Colonic mucosa (tissue), 4 donors: ENCODE measurements around the gene MCUR1. TPM values are rescaled to one million over a fixed set of nuclear protein-coding genes. Genes with fewer than 3 reads are reported as not detected.

Source experiments
- DNase-seq: peaks from one replicate; pipeline ENCODE4 v3.0.0-alpha.2; 2020
- H3K27ac ChIP-seq: fragments of 200-600 bp; one replicate; pipeline ENCODE4 v1.8.0; 2021
- H3K27me3 ChIP-seq: fragments of 200-600 bp; one replicate; pipeline ENCODE4 v1.8.0; 2021
- H3K36me3 ChIP-seq: fragments of 200-600 bp; one replicate; pipeline ENCODE4 v1.8.0; 2021
- H3K4me1 ChIP-seq: fragments of 200-600 bp; one replicate; pipeline ENCODE4 v1.8.0; 2021; ENCODE audit warnings: mild to moderate bottlenecking
- H3K4me3 ChIP-seq: fragments of 200-600 bp; one replicate; pipeline ENCODE4 v1.8.0; 2021
- H3K9ac ChIP-seq, 2 donors: one replicate each; pipeline ENCODE4 v1.7.0; 2013; ENCODE audit warnings: control low read depth in 2 of 2, low read depth in 2 of 2, low read length in 2 of 2
- H3K9me3 ChIP-seq: fragments of 200-600 bp; one replicate; pipeline ENCODE4 v1.8.0; 2021
- CTCF ChIP-seq: fragments of 200-600 bp; IDR thresholded peaks from one replicate; pipeline ENCODE4 v1.8.0; 2022; ENCODE audit warnings: antibody characterized with exemption, mild to moderate bottlenecking
- intact Hi-C: fragments of 100-400 bp; cut with DNase I; formaldehyde crosslinking; loops from one replicate; pipeline ENCODE4 v1.14.1; 2022
- total RNA-seq, 2 donors: library from RNA; stranded (reverse); fragmentation: NEBNext Ultra II Directional in 1 of 2; extraction: Animal tissue kit (Norgen Biotek cat#: 25700) in 1 of 2; gene quantifications; one replicate each; pipeline ENCODE4 v1.2.1, GENCODE V29; 2021
- donor health status: healthy.
- donor health status: DM: no; HTN: no; CAD: no.
- donor health status: DM: no; HTN: no; CAD: no.

Gene MCUR1
- total RNA-seq, 2 donors from 2014 or later = 32.1 to 32.9 TPM

GRCh38 chr6:13759025-13759424 is 55.3 kb downstream of the MCUR1 start:
- no peak for TF ChIP-seq CTCF

GRCh38 chr6:13754644-13755043 is 59.7 kb downstream of the MCUR1 start:
- Histone ChIP-seq H3K36me3 (no peaks in the 10 kb centered on the region), H3K27ac (no peak overlapping the region), H3K4me1 (no peaks in the 10 kb centered on the region), H3K9me3 (no peaks in the 10 kb centered on the region), H3K4me3 (no peak overlapping the region), H3K27me3 (no peaks in the 10 kb centered on the region), H3K9ac (no peak overlapping the region)
- DNase-seq = no peak
- TF ChIP-seq CTCF = no peak
- intact Hi-C loops = no loop called here

More at GRCh38 chr6:13759025-13759424, 55.3 kb downstream of the MCUR1 start:
- Histone ChIP-seq H3K4me1 (no peaks in the 10 kb centered on the region), H3K4me3 (no peak overlapping the region), H3K9ac (no peak overlapping the region), H3K27me3 (no peaks in the 10 kb centered on the region), H3K27ac (no peak overlapping the region), H3K9me3 (no peaks in the 10 kb centered on the region), H3K36me3 (no peaks in the 10 kb centered on the region)
- intact Hi-C loops = no loop called here
- no peak for DNase-seq

GRCh38 chr6:13743736-13744127 is 70.6 kb downstream of the MCUR1 start:
- no peaks in the 10 kb centered on the region for H3K4me1 ChIP-seq
- DNase-seq = no peak
- no peak overlapping the region for H3K4me3 ChIP-seq
- H3K9ac ChIP-seq = no peak overlapping the region
- H3K9me3 ChIP-seq = no peaks in the 10 kb centered on the region
- no peaks in the 10 kb centered on the region for H3K36me3 ChIP-seq
- no peak overlapping the region for H3K27ac ChIP-seq
- no peak for TF ChIP-seq CTCF
- intact Hi-C loops = no loop called here
- no peaks in the 10 kb centered on the region for H3K27me3 ChIP-seq

- H3K4me3 ChIP-seq = no peak overlapping the region
- intact Hi-C loops = no loop called here
- no peaks in the 10 kb centered on the region for H3K36me3 ChIP-seq
Measured at GRCh38 chr6:13742961-13743735, 71.2 kb downstream of the MCUR1 start.

GRCh38 chr6:13741365-13741764 is 73.0 kb downstream of the MCUR1 start:
- H3K4me3 ChIP-seq = no peak overlapping the region
- no peaks in the 10 kb centered on the region for H3K9me3 ChIP-seq
- no peak overlapping the region for H3K27ac ChIP-seq
- no peaks in the 10 kb centered on the region for H3K27me3 ChIP-seq
- intact Hi-C loops = no loop called here
- no peak for DNase-seq
- TF ChIP-seq CTCF = no peak
- H3K4me1 ChIP-seq = no peaks in the 10 kb centered on the region
- H3K36me3 ChIP-seq = no peaks in the 10 kb centered on the region
- H3K9ac ChIP-seq = no peak overlapping the region

More at GRCh38 chr6:13742961-13743735, 71.2 kb downstream of the MCUR1 start:
- H3K4me1 ChIP-seq = no peaks in the 10 kb centered on the region
- TF ChIP-seq CTCF = no peak
- H3K9me3 ChIP-seq = no peaks in the 10 kb centered on the region
- DNase-seq = no peak
- H3K9ac ChIP-seq = no peak overlapping the region
- no peaks in the 10 kb centered on the region for H3K27me3 ChIP-seq
- no peak overlapping the region for H3K27ac ChIP-seq

Other genes starting within 250 kb of the MCUR1 start
- gene SIRT5, start 240.0 kb downstream of the MCUR1 start, total RNA-seq = 10 to 100 TPM; 13.3 to 13.7 TPM
- 10 to 100 TPM; 54.1 to 82.1 TPM for gene NOL7, start 199.2 kb downstream of the MCUR1 start, total RNA-seq
- gene RANBP9, start 102.7 kb downstream of the MCUR1 start, total RNA-seq = 10 to 100 TPM; 27.2 to 35.0 TPM
- not detected for gene RNF182, start 110.4 kb upstream of the MCUR1 start, total RNA-seq